H1 (cell line): Measurements from ENCODE around the gene MEF2C. TPM values are rescaled to one million over a fixed set of nuclear protein-coding genes. Genes with fewer than 3 reads are reported as not detected.

Experiments used
- CTCF ChIA-PET: fragments of 300-600 bp; sonication (Branson Sonifier 250); formaldehyde crosslinking; loops from one replicate; lab custom pipeline; 2021; ENCODE audit not compliant: partially characterized antibody; lab: Charles Lee
- POLR2A ChIA-PET: fragments of 300-600 bp; sonication (Branson Sonifier 250); formaldehyde crosslinking; loops from one replicate; lab custom pipeline; 2021; ENCODE audit warnings: inconsistent platforms; ENCODE audit not compliant: partially characterized antibody; lab: Charles Lee
- DNase-seq, 2 experiments: peaks; one replicate each; pipeline versions ENCODE4 v3.0.0 to v3.0.0-alpha.2; 2010 to 2022; ENCODE audit warnings: low spot score in 2 of 2, low read depth in 1 of 2, mixed read lengths in 1 of 2
- FAIRE-seq: peaks from 2 replicates; lab custom pipeline; 2011; peaks lifted over from hg19 to GRCh38; lab: Jason Lieb, UNC
- H2AFZ ChIP-seq: 2 replicates; pipeline ENCODE4 v1.8.1; 2012; ENCODE audit warnings: low read length, inconsistent platforms
- H2AK5ac ChIP-seq: 2 replicates; pipeline ENCODE4 v1.6.1; 2013; ENCODE audit warnings: low read depth, low read length
- H2BK120ac ChIP-seq: replicated peaks from 2 replicates; pipeline ENCODE3; 2013; ENCODE audit warnings: low read depth, low read length, inconsistent platforms
- H2BK12ac ChIP-seq: 2 replicates; pipeline ENCODE4 v1.6.1; 2013; ENCODE audit warnings: low read depth, low read length
- H2BK15ac ChIP-seq: 2 replicates; pipeline ENCODE4 v1.6.1; 2013; ENCODE audit warnings: low read length
- H2BK20ac ChIP-seq: 2 replicates; pipeline ENCODE4 v1.6.1; 2013; ENCODE audit warnings: low read length
- H2BK5ac ChIP-seq: 2 replicates; pipeline ENCODE4 v1.6.1; 2013; ENCODE audit warnings: low read depth, low read length
- H3K14ac ChIP-seq: 2 replicates; pipeline ENCODE4 v1.6.1; 2013; ENCODE audit warnings: inconsistent platforms; ENCODE audit not compliant: insufficient read length
- H3K18ac ChIP-seq: 2 replicates; pipeline ENCODE4 v1.6.1; 2013; ENCODE audit warnings: low read length; ENCODE audit errors: extremely low read depth
- H3K23ac ChIP-seq: 2 replicates; pipeline ENCODE4 v1.6.1; 2013; ENCODE audit warnings: inconsistent platforms; ENCODE audit not compliant: insufficient read length
- H3K23me2 ChIP-seq: 2 replicates; pipeline ENCODE4 v1.6.1; 2013; ENCODE audit warnings: low read depth, low read length
- H3K27ac ChIP-seq: 2 replicates; pipeline ENCODE4 v1.6.1; 2011; ENCODE audit warnings: low read depth, low read length, inconsistent platforms
- H3K27me3 ChIP-seq, 4 experiments: replicated peaks in 1 of 4; 1 replicate in 1 of 4; 2 replicates in 3 of 4; pipeline versions ENCODE4 v1.6.1 to v1.8.1; 2011 to 2013; ENCODE audit warnings: low read length in 3 of 4, mild to moderate bottlenecking in 3 of 4, inconsistent platforms in 2 of 4, mixed read lengths in 2 of 4, moderate library complexity in 1 of 4; ENCODE audit not compliant: control insufficient read depth in 3 of 4, insufficient read depth in 3 of 4; ENCODE audit errors: extremely low read depth in 1 of 4
- H3K36me3 ChIP-seq, 4 experiments: 2 replicates each; pipeline versions ENCODE4 v1.6.1 to v1.8.1; 2011 to 2013; ENCODE audit warnings: mild to moderate bottlenecking in 4 of 4, low read length in 3 of 4, moderate library complexity in 2 of 4, control low read depth in 1 of 4, inconsistent platforms in 1 of 4; ENCODE audit not compliant: insufficient read depth in 4 of 4, control insufficient read depth in 2 of 4
- H3K4ac ChIP-seq: replicated peaks from 2 replicates; pipeline ENCODE3; 2013; ENCODE audit warnings: low read length, low read depth, mixed read lengths, inconsistent platforms; ENCODE audit not compliant: insufficient read length
- H3K4me1 ChIP-seq, 4 experiments: replicated peaks in 1 of 4; 1 replicate in 1 of 4; 2 replicates in 3 of 4; pipeline versions ENCODE4 v1.6.1 to v1.8.1; 2011 to 2013; ENCODE audit warnings: low read length in 3 of 4, inconsistent platforms in 2 of 4, mixed read lengths in 1 of 4; ENCODE audit not compliant: insufficient read depth in 4 of 4, control insufficient read depth in 3 of 4
- H3K4me2 ChIP-seq, 2 experiments: 2 replicates each; pipeline versions ENCODE4 v1.6.1 to v1.8.1; 2011 to 2013; ENCODE audit warnings: low read depth in 2 of 2, low read length in 2 of 2, control low read depth in 1 of 2, inconsistent platforms in 1 of 2, mild to moderate bottlenecking in 1 of 2; ENCODE audit not compliant: insufficient read depth in 1 of 2
- H3K4me3 ChIP-seq, 4 experiments: fragments of 200-600, 300-600 bp in 1 of 4; sonication (generic), shearing (Covaris generic), sonication (Bioruptor Twin) in 1 of 4; 2 replicates each; pipeline versions ENCODE4 v1.5.1 to v1.8.1; 2011 to 2016; ENCODE audit warnings: low read length in 4 of 4, low read depth in 3 of 4, control low read depth in 2 of 4, inconsistent platforms in 2 of 4, mild to moderate bottlenecking in 2 of 4, mixed read lengths in 1 of 4, moderate library complexity in 1 of 4; ENCODE audit not compliant: insufficient read depth in 2 of 4; ENCODE audit errors: extremely low read depth in 1 of 4
- H3K56ac ChIP-seq: replicated peaks from 2 replicates; pipeline ENCODE3; 2013; ENCODE audit warnings: low read depth, mild to moderate bottlenecking, mixed read lengths, low read length, inconsistent platforms; ENCODE audit not compliant: insufficient read length
- H3K79me1 ChIP-seq: 2 replicates; pipeline ENCODE4 v1.6.1; 2013; ENCODE audit warnings: low read depth, low read length, control low read depth
- H3K79me2 ChIP-seq, 2 experiments: 2 replicates each; pipeline versions ENCODE4 v1.6.1 to v1.8.1; 2012 to 2013; ENCODE audit warnings: low read length in 2 of 2, mild to moderate bottlenecking in 2 of 2, inconsistent platforms in 1 of 2; ENCODE audit not compliant: insufficient read depth in 2 of 2, control insufficient read depth in 1 of 2
- H3K9ac ChIP-seq, 4 experiments: replicated peaks in 1 of 4; 1 replicate in 1 of 4; 2 replicates in 3 of 4; pipeline versions ENCODE4 v1.6.1 to v1.8.1; 2011 to 2013; ENCODE audit warnings: low read depth in 3 of 4, low read length in 3 of 4, control low read depth in 2 of 4, mild to moderate bottlenecking in 2 of 4, moderate library complexity in 2 of 4, inconsistent platforms in 1 of 4; ENCODE audit errors: extremely low read depth in 1 of 4
- H3K9me3 ChIP-seq, 2 experiments: 2 replicates each; pipeline versions ENCODE4 v1.6.1 to v1.8.1; 2012 to 2013; ENCODE audit warnings: mild to moderate bottlenecking in 2 of 2, moderate library complexity in 2 of 2, control low read depth in 1 of 2, inconsistent platforms in 1 of 2, low read depth in 1 of 2, low read length in 1 of 2, mixed read lengths in 1 of 2; ENCODE audit not compliant: insufficient read depth in 2 of 2
- H4K20me1 ChIP-seq, 2 experiments: replicated peaks in 1 of 2; 2 replicates each; pipeline versions ENCODE3 to v1.8.1; 2011 to 2013; ENCODE audit warnings: inconsistent platforms in 2 of 2, low read length in 2 of 2, mild to moderate bottlenecking in 1 of 2; ENCODE audit not compliant: insufficient read depth in 2 of 2, control insufficient read depth in 1 of 2
- H4K5ac ChIP-seq: 2 replicates; pipeline ENCODE4 v1.6.1; 2013; ENCODE audit warnings: low read length, low read depth, mixed read lengths, inconsistent platforms; ENCODE audit not compliant: insufficient read length
- H4K8ac ChIP-seq: 2 replicates; pipeline ENCODE4 v1.8.0; 2013; ENCODE audit warnings: mild to moderate bottlenecking, moderate library complexity, low read length, inconsistent platforms; ENCODE audit not compliant: insufficient read depth; ENCODE audit errors: extremely low read depth
- H4K91ac ChIP-seq: replicated peaks from 2 replicates; pipeline ENCODE3; 2013; ENCODE audit warnings: low read length, mixed read lengths, inconsistent platforms; ENCODE audit not compliant: insufficient read length
- ASH2L ChIP-seq: fragments of 200-600, 300-600 bp; sonication (generic); IDR thresholded peaks from one replicate; pipeline ENCODE4 v1.7.1; 2017; ENCODE audit warnings: low read length
- BCL11A ChIP-seq, 2 experiments: IDR thresholded peaks; one replicate each; pipeline ENCODE4 v1.6.1; 2011; ENCODE audit warnings: low read depth in 2 of 2, low read length in 2 of 2, mild to moderate bottlenecking in 2 of 2
- CREB1 ChIP-seq: IDR thresholded peaks from 2 replicates; pipeline ENCODE4 v1.6.1; 2012; ENCODE audit warnings: inconsistent platforms
- EZH2 ChIP-seq: fragments of 200-600 bp; sonication (generic); IDR thresholded peaks from 2 replicates; pipeline ENCODE4 v1.7.1; 2012; ENCODE audit warnings: low read depth, mild to moderate bottlenecking, moderate library complexity, low read length, inconsistent platforms; ENCODE audit not compliant: severe bottlenecking
- FOSL1 ChIP-seq: IDR thresholded peaks from 2 replicates; pipeline ENCODE4 v1.6.1; 2011; ENCODE audit warnings: mild to moderate bottlenecking, low read depth, low read length, moderate library complexity; ENCODE audit not compliant: insufficient read depth
- HDAC2 ChIP-seq, 2 experiments: fragments of 300-600 bp in 1 of 2; sonication (generic) in 1 of 2; IDR thresholded peaks; 2 replicates each; pipeline ENCODE4 v1.6.1; 2011 to 2012; ENCODE audit warnings: low read depth in 2 of 2, low read length in 2 of 2, mild to moderate bottlenecking in 2 of 2, moderate library complexity in 2 of 2, borderline replicate concordance in 1 of 2, inconsistent platforms in 1 of 2
- JUND ChIP-seq: IDR thresholded peaks from 2 replicates; pipeline ENCODE4 v1.6.1; 2011; ENCODE audit warnings: mild to moderate bottlenecking, improper control_type of control experiment, low read length
- KDM4A ChIP-seq: IDR thresholded peaks from one replicate; pipeline ENCODE4 v1.7.1; 2012; ENCODE audit warnings: low read depth, mild to moderate bottlenecking, moderate library complexity, low read length, inconsistent platforms; ENCODE audit not compliant: severe bottlenecking
- MAFK ChIP-seq: IDR thresholded peaks from 2 replicates; pipeline ENCODE4 v1.6.1; 2012; ENCODE audit warnings: low read depth, mild to moderate bottlenecking, improper control_type of control experiment, low read length
- RBBP5 ChIP-seq: IDR thresholded peaks from 2 replicates; pipeline ENCODE4 v1.7.1; 2012; ENCODE audit warnings: low read depth, mild to moderate bottlenecking, inconsistent platforms, low read length, moderate library complexity, borderline replicate concordance
- SUZ12 ChIP-seq: fragments of 200-600 bp; sonication (generic); IDR thresholded peaks from 2 replicates; pipeline ENCODE4 v1.6.1; 2012; ENCODE audit warnings: mild to moderate bottlenecking, inconsistent platforms, low read length, moderate library complexity, mixed read lengths
- TAF7 ChIP-seq: optimal IDR thresholded peaks from 2 replicates; pipeline ENCODE3; 2011; ENCODE audit warnings: low read depth, mild to moderate bottlenecking, inconsistent platforms, low read length, moderate library complexity, borderline replicate concordance
- WGBS, 2 experiments: shearing (Covaris generic) in 1 of 2; methylation state at CpG; one replicate each; pipeline versions ENCODE4 v1.1.6 to v1.1.7; 2013 to 2015; ENCODE audit warnings: low lambda C conversion rate in 2 of 2, mixed read lengths in 2 of 2, inconsistent platforms in 1 of 2, low coverage in 1 of 2, missing lambda C conversion rate in 1 of 2; ENCODE audit not compliant: insufficient replicate concordance in 2 of 2, insufficient coverage in 1 of 2, insufficient read length in 1 of 2; ENCODE audit errors: extremely low coverage in 1 of 2, missing lambda C conversion rate in 1 of 2; 5-methylcytosine and 5-hydroxymethylcytosine counted together
- polyA plus RNA-seq, 7 experiments: library from polyadenylated mRNA; depleted of rRNA in 3 of 7; stranded (reverse) in 5 of 7; unstranded in 2 of 7; fragments of >200 nt in 5 of 7; fragments of 200-250 nt in 2 of 7; gene quantifications; 1 replicate in 5 of 7; 2 replicates in 1 of 7; 4 replicates in 1 of 7; pipeline versions ENCODE4 v1.2.1 to v1.2.3, GENCODE V29; 2011 to 2013; ENCODE audit warnings: missing spikeins in 2 of 7, mixed read lengths in 2 of 7
- total RNA-seq: library from RNA; stranded (reverse); fragmentation: NEBNext Ultra II Directional; extraction: Animal tissue kit (Norgen Biotek cat#: 25700); gene quantifications from 2 replicates; pipeline ENCODE4 v1.2.1, GENCODE V29; 2021

The MEF2C gene
- total and polyA plus RNA-seq, 2 of the 8 experiments (the other 6 are each of a cell fraction or from before 2014, with no cell fraction given), result 0.59 to 0.99 TPM

DNA sequence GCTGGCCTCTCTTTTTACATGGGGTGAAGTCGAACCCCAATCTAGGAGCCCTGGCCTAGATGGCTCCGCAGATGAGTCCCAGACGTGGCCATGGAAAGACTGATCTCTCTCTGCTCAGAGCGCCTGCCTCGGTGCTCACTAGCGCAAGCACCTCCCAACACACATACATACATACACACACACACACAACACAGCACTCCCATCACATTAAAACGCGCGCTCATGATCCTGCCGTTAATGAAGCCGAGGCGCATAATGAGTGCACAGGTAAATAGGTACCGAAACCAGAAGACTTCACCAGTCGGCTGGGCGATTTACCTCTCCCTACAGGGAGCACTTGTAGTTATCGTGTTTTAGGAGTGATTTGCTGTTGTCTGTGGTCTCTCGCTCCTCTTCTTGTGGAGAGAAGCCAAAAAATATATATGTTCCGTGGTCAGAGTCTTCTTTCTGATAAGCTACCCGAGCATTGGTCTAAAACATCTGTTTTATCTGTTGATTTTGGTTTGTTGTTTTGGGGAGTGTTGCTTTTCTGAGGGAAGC is 207.7 kb downstream of the MEF2C start:
- 1% methylated on average over 19 of the region's 19 CpGs; no CpG with 5 or more reads in 1 of the 2 experiments for whole genome bisulfite sequencing, 2 experiments
- peak overlapping the region; percentile 88; the same call in 1 of the 2 replicates for H2BK15ac ChIP-seq
- POLR2A ChIA-PET, result interaction anchor here (0.9 to 2.6 kb wide), 5 partner anchors 10 to 418 kb away, joined by 3 to 25 read pairs (median 4); no protein-coding TSS in a partner anchor
- TF ChIP-seq ASH2L (peak; percentile 8), BCL11A (IDR thresholded peaks at IDR 0.05; ENCODE audit: low read depth in 2 of 2, low read length in 2 of 2) (no peak), CREB1 (no peak), JUND (no peak), KDM4A (peak; percentile 25), FOSL1 (no peak), HDAC2 (IDR thresholded peaks at IDR 0.05; ENCODE audit: borderline replicate concordance in 1 of 2, low read depth in 2 of 2, low read length in 2 of 2) (no peak), RBBP5 (no peak; the same call in 1 of the 2 replicates), SUZ12 (peak; percentile 96; the same call in 1 of the 2 replicates), MAFK (no peak), EZH2 (peak; percentile 89), TAF7 (no peak)

More for the DNA sequence above, 207.7 kb downstream of the MEF2C start:
- Histone ChIP-seq H4K8ac (peak overlapping the region; percentile 11; the same call in 1 of the 2 replicates), H2BK20ac (no peak overlapping the region), H3K23me2 (peaks cover 21% of the 10 kb centered on the region), H4K5ac (no peak overlapping the region), H2AFZ (peak overlapping the region; percentile 10; the same call in 1 of the 2 replicates), H3K9me3 (no peaks in the 10 kb centered on the region), H2BK120ac (no peak overlapping the region), H3K9ac (0 out of 7 replicates have a peak overlapping the region, but pooled peaks of 1 of the 4 experiments have one; percentile 3), H3K36me3 (no peaks in the 10 kb centered on the region), H2AK5ac (no peak overlapping the region), H2BK5ac (peak overlapping the region; percentile 63; the same call in 1 of the 2 replicates), H3K4me3 (peak overlapping the region; percentile 29 to 64 (median 50); a peak in 7 of 8 replicates), H3K4me2 (peak overlapping the region; percentile 98 to 99), H3K18ac (peak overlapping the region; percentile 38), H4K91ac (no peak overlapping the region), H3K4ac (no peak overlapping the region), H3K23ac (no peak overlapping the region), H3K56ac (no peak overlapping the region), H3K79me2 (no peaks in the 10 kb centered on the region), H3K4me1 (peaks cover 10 to 36% (median 21%) of the 10 kb centered on the region in 4 experiments), H3K79me1 (no peaks in the 10 kb centered on the region), H4K20me1 (peaks cover 0 to 14% of the 10 kb centered on the region in 2 experiments), H3K27ac (no peak overlapping the region), H2BK12ac (peak overlapping the region; percentile 93), H3K27me3 (peaks cover 41 to 87% (median 69%) of the 10 kb centered on the region in 4 experiments), H3K14ac (no peak overlapping the region)
- DNase-seq (no peak), FAIRE-seq (no peak)
- CTCF ChIA-PET, result interaction anchor here (0.6 to 3.3 kb wide), 10 partner anchors 9 to 956 kb away, joined by 3 to 22 read pairs (median 4); no protein-coding TSS in a partner anchor
